TTC549 (cell line): ENCODE data around the gene RHOA.

Source experiments
- FAIRE-seq: peaks from 2 replicates; lab custom pipeline; 2012; peaks lifted over from hg19 to GRCh38; lab: Jason Lieb, UNC

The RHOA gene

DNA sequence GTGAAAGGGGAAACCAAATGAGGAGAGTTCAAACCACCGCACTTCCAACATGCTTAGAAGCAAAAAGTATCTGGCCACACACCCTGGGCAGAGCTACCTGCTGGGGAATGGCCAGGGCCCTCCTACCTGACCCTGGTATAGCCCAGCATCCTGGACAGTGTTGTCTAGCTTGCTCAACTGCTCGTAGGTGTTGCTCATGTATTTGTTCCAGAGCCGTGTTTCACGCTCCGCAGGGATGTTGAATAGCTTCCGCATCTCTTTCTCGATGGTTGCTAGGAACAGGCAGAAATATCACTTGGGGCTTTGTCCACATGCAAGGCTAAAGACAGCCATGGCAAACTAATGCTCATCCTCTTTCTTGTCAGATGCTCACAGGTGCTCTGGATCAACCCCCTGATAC is 87.0 kb downstream of the RHOA start:
- FAIRE-seq = no peak

DNA sequence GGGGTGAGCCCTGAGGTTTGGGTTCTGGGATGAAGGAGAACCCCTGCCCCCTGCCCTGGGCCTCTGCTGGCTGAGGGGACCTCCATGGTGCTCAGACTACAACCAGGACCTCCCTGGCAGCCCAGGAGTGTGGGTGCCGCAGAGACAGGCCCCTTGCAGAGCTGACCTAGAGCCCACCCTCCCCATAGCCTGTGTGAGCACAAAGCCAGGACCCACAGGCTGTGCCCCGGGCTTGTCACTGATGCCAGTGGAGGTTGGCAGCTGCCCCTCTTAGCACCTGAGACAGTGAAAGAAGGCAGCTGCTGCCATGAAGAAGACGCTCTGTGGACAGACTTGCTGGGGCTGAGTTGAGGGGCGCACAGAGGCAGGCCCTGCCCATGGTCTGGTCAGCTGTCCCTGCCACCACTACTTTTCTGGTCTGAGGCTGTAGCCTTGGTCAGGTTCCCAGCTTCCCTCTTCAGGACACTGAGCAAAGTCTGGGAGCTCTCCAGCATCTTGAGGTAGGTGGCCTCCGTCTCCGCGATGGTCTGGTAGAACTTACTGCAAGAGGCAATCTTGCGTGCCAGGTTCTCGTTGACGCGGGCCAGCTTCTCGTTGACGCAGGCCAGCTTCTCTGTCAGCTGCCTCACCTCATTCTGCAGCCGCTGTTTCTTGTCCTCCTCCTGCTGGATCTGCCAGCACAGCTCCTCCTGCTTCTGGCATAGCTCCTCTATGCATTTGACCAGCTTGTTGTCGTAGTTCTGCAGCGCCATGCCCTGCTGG is 94.9 kb downstream of the RHOA start:
- no peak for FAIRE-seq

DNA sequence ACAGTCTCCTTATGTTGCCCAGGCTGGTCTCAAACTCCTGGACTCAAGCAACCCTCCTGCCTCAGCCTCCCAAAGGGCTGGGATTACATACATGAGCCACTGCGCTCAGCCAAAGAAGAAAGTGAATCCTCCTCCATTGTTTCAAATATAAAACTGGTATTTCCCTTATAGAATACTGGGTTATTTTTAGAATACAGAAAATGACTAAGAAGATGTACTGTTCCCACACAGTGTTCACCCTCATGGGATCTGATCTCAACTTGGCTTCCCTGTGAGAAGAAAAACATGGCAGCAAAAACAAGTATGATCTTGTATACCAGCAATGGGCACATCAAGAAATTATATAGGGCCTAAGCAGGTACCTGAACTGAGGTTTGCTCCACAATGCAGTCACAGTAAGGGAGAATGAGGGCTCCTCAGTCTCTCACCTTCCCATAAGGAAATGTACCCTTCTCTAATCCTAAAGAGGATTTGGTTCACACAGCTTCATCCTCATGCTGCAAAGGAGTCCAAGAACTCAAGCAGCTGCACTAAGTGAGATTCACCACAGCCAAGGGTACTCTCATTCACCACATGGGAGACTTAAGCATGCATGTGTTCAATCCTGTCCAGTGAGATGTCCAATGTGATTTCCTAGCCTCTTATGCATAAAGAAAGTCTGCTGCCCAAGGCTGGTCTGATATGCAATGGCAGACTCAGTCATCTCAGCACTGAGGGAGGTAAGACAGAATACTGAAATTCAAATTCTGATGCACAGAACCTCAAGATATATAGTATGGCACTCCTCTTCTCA is 97.7 kb downstream of the RHOA start:
- no peak for FAIRE-seq

DNA sequence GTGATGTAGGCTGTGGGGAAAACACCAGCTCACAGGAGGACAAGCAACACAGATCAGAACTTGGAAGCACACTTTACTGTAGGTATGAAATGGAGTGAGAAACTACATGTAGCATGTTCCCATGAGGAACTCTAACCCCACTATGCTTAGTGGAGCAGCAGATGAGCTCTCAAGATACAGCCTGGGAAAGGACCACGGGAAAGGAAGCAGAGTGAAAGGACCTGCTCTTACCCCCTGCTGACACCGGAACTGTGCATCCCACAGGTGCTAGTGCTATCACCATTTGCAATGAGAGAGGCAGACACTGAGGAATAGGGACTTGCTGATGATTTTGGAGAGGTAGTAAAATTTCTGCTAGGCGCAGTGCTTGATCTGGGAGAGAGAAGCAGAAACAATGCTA is 100.5 kb downstream of the RHOA start:
- no peak for FAIRE-seq

DNA sequence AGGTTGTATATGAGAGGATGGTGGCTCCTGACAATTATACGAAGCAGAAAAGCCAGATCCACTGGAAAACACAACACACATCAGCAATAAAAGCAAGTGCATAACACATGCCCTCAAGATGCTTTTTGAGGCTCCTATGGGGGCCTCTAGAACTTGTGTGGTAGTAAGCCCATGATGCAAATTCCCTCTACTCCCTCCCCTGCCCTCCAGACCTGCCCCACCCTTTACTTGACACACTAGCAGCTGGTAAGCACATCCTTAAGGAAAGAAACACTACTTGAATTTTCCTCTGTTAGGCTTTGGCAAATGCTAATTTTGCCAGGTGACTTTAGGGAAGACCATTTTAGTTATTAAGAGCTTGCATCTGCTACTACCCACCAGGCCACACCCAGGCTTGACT is 101.1 kb downstream of the RHOA start:
- FAIRE-seq = no peak
